Stimulated activated CD4-positive, alpha-beta T cell treated with anti-CD3 and anti-CD28 coated beads, Interleukin-4, amount 100 ng/mL, for 48 hours (primary cell): ENCODE measurements around the gene DFFA.

Source experiments
- DNase-seq, 2 donors: peaks; one replicate each; pipeline ENCODE4 v3.0.0-alpha.2; 2020; ENCODE audit warnings: low read depth in 2 of 2

DFFA gene

GRCh38 chr1:10472220-10473144, at the start of gene DFFA:
Gene DFFA (minus strand): TSS chr1:10472529. CDS start chr1:10472458, 71 bp downstream.
- DNase-seq: peak; percentile 85 to 88

- DNase-seq: no peak
These were observed 49.3 kb upstream of the DFFA start for GRCh38 chr1:10521537-10522157.

- no peak for DNase-seq
These were observed 48.6 kb upstream of the DFFA start for GRCh38 chr1:10520952-10521351.

- DNase-seq: no peak
These were observed 48.2 kb upstream of the DFFA start for GRCh38 chr1:10520497-10520896.

- no peak for DNase-seq
These were observed 46.7 kb upstream of the DFFA start for GRCh38 chr1:10519016-10519417.

- DNase-seq: no peak
These were observed 45.3 kb upstream of the DFFA start for GRCh38 chr1:10517677-10517982.

- no peak for DNase-seq
These were observed 44.8 kb upstream of the DFFA start for GRCh38 chr1:10516925-10517676.

- DNase-seq: no peak
These were observed 43.8 kb upstream of the DFFA start for GRCh38 chr1:10515976-10516750.

- no peak for DNase-seq
These were observed 43.1 kb upstream of the DFFA start for GRCh38 chr1:10515301-10515975.

GRCh38 chr1:10514490-10515235, 42.3 kb upstream of the DFFA start:
- DNase-seq: no peak

GRCh38 chr1:10513199-10513598, 40.9 kb upstream of the DFFA start:
- DNase-seq: no peak

GRCh38 chr1:10511494-10511885, 39.2 kb upstream of the DFFA start:
- DNase-seq: no peak

GRCh38 chr1:10510520-10511493, 38.5 kb upstream of the DFFA start:
- peak; percentile 51 to 73 for DNase-seq

GRCh38 chr1:10509809-10510509, 37.6 kb upstream of the DFFA start:
- DNase-seq: no peak

GRCh38 chr1:10508511-10508951, 36.2 kb upstream of the DFFA start:
- no peak for DNase-seq

- peak; percentile 22 to 38 for DNase-seq
These were observed 35.0 kb upstream of the DFFA start for GRCh38 chr1:10507111-10507879.

- DNase-seq: no peak
These were observed 34.3 kb upstream of the DFFA start for GRCh38 chr1:10506677-10507047.
